GM18505 (cell line): ENCODE results near the gene FSTL3.
"Not testable (repeated sequence)": the region's sequence is repeated elsewhere in the genome, so short reads cannot be mapped to it uniquely, and the experiment has no call there.

Source experiments
- ATAC-seq: cut with Tn5 transposase; IDR thresholded peaks from one replicate; pipeline ENCODE4 v1.9.1; 2021; ENCODE audit not compliant: unreplicated experiment
- POLR2A ChIP-seq: IDR thresholded peaks from 4 replicates; pipeline ENCODE4 v1.6.1; 2011; ENCODE audit warnings: borderline replicate concordance; ENCODE audit not compliant: insufficient read depth, insufficient read length; ENCODE audit errors: extremely low read depth

Gene FSTL3

GRCh38 chr19:676339-677105, at the start of gene FSTL3:
Gene FSTL3 (plus strand): TSS chr19:676392. CDS start chr19:676424, 32 bp downstream.
- no peak for ATAC-seq
- peak; percentile 15 for TF ChIP-seq POLR2A

- ATAC-seq = not testable (repeated sequence)
Measured at GRCh38 chr19:626566-626965, 49.6 kb upstream of the FSTL3 start.

GRCh38 chr19:628168-628567, 48.0 kb upstream of the FSTL3 start:
- no peak for ATAC-seq
- no peak for TF ChIP-seq POLR2A

- ATAC-seq = not testable (repeated sequence)
Measured at GRCh38 chr19:629515-629914, 46.7 kb upstream of the FSTL3 start.

- ATAC-seq = no peak
- TF ChIP-seq POLR2A = no peak
Measured at GRCh38 chr19:629961-630714, 46.1 kb upstream of the FSTL3 start.

- peak; percentile 10 for ATAC-seq
- no peak for TF ChIP-seq POLR2A
Measured at GRCh38 chr19:632579-633067, 43.6 kb upstream of the FSTL3 start.

DNA sequence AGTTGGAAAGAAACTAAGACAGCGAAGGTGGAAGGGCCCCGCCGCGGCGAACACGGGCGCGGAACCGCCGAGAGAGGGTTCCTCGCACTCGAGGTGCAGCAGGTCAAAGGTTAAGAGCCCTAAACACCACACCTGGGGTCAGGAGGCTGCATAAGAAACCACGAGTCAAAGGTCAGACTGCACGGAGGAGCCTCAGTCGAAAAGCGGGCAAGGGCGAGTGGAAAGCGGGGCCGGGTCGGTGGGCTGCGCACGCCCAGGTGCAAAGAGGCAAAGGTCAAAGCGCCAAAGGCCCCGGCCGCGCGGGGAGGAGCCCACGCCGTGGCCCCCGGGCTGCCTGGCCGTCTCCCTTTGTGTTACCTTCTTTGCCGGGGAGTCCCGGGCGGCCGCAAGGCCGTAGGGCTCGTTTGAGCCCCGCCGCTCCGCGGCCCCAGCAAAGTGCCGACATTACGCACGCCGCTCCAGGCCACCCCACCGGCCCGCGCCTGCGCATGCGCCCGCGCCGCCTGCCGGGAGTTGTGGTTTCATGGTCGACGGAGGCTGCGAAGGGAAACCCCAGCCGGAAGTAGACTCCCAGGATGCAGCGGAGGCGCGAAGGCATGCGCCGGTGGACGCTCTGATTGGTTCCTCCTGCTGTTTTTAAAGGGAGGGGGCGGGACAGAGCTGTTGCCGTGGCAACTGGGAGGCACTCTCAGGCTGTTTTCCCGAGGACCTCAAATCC, 43.0 kb upstream of the FSTL3 start, which contains the start of gene POLRMT:
Gene POLRMT (minus strand): TSS at position 470 of the 718 bp plus-strand sequence. CDS start 25 bp downstream, at position 445.
- peak; percentile 53 for TF ChIP-seq POLR2A
- ATAC-seq = peak; percentile 81

DNA sequence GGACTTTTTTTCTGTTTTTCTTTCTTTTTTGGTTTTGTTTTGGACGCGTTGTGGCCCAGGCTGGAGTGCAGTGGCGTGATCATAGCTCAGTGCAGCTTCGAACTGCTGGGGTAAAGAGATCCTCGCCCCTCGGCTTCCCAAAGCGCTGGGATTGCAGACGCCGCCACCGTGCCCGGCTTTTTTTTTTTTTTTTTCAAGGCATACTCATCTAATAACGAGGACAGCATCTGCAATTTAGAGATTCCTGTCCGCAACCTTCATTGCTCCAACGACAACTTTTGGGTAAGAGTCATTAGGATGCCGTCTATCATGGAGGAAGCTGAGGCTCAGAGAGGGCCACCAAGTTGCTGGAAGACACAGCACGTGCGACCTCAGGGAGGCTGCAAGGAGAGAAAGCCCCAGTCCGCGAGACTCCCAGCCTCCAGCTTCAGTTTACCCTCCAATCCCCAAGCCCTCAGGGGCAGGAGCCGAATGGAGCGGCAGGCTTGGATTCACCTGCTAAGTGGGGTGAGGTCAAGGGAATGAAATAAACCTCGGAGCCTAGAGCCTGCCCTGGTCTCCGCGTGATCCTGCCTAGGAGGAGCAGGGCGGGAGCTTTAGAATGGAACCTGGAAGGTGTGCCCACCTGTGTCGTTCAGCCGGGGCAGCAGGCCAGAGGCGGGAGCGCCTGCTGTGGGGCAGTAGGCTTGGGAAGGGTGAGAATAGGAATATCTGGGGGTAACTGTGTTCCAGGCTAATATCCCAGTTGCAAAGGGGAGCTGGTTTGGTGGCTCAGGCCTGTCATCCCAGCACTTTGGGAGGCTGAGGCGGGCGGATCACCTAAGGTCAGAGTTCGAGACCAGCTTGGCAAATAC, 42.2 kb upstream of the FSTL3 start:
- ATAC-seq = no peak
- TF ChIP-seq POLR2A = no peak

GRCh38 chr19:634975-635652, 41.1 kb upstream of the FSTL3 start:
- TF ChIP-seq POLR2A = no peak
- ATAC-seq = no peak

- no peak for TF ChIP-seq POLR2A
- no peak for ATAC-seq
Measured at GRCh38 chr19:638906-639252, 37.3 kb upstream of the FSTL3 start.

GRCh38 chr19:639253-640160, 36.7 kb upstream of the FSTL3 start, which contains the start of gene FGF22:
Gene FGF22 (plus strand): TSS chr19:639879. CDS start chr19:639926, 47 bp downstream.
- ATAC-seq = peak; percentile 46

More at GRCh38 chr19:639253-640160, 36.7 kb upstream of the FSTL3 start, which contains the start of gene FGF22:
- TF ChIP-seq POLR2A = no peak
